GM12864 (cell line): ENCODE data around the gene POLA2.
"Not testable (repeated sequence)": the region's sequence is repeated elsewhere in the genome, so short reads cannot be mapped to it uniquely, and the experiment has no call there.

Source experiments
- DNase-seq: peaks from one replicate; pipeline ENCODE4 v3.0.0-alpha.2; 2011; ENCODE audit warnings: low read depth
- H3K4me3 ChIP-seq: 2 replicates; pipeline ENCODE4 v1.5.1; 2011; ENCODE audit warnings: mild to moderate bottlenecking, low read depth, low read length, control low read depth
- TF ChIP-seq, protein P1 (sequence below): IDR thresholded peaks from 2 replicates; pipeline ENCODE4 v1.5.1; 2011; ENCODE audit warnings: low read depth, mild to moderate bottlenecking, moderate library complexity, low read length, control low read depth, inconsistent platforms; ENCODE audit errors: missing control alignments

POLA2 gene

DNA sequence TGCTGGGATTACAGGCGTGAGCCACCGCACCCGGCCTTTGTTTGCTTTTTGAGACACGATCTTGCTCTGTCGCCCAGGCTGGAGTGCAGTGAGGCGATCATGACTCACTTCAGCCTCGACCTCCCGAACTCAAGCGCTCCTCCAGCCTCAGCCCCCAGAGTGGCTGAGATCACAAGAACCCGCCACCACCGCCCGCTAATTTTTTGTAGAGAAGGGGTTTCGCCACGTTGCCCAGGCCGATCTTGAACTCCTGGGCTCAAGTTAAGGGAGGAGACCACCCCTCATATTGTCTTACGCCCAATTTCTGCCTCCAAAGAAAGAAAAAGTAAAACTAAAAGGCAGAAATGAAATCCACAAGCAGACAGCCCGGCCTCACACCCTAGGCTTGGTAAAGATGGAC lies 1.5 kb upstream of the POLA2 start:
- no peak for DNase-seq
- TF ChIP-seq, protein P1, sequence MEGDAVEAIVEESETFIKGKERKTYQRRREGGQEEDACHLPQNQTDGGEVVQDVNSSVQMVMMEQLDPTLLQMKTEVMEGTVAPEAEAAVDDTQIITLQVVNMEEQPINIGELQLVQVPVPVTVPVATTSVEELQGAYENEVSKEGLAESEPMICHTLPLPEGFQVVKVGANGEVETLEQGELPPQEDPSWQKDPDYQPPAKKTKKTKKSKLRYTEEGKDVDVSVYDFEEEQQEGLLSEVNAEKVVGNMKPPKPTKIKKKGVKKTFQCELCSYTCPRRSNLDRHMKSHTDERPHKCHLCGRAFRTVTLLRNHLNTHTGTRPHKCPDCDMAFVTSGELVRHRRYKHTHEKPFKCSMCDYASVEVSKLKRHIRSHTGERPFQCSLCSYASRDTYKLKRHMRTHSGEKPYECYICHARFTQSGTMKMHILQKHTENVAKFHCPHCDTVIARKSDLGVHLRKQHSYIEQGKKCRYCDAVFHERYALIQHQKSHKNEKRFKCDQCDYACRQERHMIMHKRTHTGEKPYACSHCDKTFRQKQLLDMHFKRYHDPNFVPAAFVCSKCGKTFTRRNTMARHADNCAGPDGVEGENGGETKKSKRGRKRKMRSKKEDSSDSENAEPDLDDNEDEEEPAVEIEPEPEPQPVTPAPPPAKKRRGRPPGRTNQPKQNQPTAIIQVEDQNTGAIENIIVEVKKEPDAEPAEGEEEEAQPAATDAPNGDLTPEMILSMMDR: no peak

DNA sequence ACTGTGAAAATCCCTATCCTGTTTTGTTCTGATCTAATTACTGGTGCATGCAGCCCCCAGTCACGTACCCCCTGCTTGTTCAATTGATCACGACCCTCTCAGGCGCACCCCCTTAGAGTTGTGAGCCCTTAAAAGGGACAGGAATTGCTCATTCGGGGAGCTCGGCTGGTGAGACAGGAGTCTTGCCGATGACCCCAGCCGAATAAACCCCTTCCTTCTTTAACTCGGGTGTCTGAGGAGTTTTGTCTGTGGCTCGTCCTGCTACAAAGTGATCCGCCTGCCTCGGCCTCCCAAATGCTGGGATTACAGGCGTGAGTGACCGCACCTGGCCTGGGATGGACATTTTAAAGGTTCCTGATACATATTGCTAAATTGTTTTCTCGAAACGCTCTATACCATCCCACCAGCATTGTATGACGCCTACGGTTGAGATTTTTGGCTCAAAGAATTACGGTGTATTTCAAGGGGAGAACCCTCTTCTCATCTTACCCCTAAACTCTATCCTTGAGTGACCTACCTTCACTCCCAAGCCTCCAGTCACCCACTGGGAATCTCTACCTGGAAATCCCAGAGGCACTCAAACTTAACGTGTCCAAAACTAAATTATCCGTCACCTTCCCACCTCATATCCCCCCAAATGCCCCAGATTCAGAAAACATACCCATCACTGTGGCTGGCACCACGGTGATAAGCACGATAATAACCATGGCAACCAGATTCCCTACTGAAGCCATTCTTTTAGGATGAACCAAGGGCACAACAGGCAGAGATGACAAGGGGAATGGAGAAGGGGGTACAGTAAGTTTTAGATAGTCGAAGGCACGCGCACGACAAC lies 789 bp upstream of the POLA2 start:
- no peak for DNase-seq
- H3K4me3 ChIP-seq: peak overlapping the region; percentile 86
- TF ChIP-seq, protein P1: no peak

More for the DNA sequence above, 1.5 kb upstream of the POLA2 start:
- no peak overlapping the region for H3K4me3 ChIP-seq

DNA sequence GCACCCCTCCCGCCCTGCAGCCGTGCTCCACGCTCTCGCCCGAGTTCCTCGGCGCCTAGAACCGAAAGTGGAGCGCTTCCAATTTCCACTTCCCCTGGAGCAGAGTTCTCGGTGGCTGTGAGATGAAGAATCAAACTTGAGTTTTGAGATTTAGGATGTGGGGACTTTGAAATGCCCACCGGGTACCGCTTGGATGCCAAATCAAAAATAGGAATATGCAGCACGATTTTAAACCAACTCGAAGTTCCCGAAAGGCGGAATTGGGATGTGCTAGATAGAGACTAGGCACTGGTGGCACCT lies 569 bp downstream of the POLA2 start:
- no peak for DNase-seq
- peak overlapping the region; percentile 86 for H3K4me3 ChIP-seq
- TF ChIP-seq, protein P1: no peak

DNA sequence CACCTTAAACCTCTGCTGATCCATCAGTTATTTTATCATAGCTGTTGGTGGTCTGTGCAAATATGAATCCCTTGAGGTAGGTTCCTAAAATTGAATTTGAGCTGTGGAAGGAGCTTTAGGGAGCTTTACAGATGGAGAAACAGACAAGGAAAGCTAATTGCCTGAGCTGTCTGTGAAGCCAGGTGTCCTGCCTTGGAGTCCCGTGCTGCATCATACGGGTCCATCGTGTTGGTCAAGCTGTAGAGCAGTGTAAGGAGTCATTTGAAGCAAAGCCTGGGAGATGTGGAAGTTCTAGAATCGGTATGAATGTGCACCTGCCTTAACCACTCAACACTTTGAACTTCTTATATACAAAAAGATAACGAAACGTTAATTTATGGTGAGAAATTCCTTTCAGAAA lies 1.0 kb downstream of the POLA2 start:
- TF ChIP-seq, protein P1: no peak
- no peak for DNase-seq
- peak overlapping the region; percentile 86 for H3K4me3 ChIP-seq

DNA sequence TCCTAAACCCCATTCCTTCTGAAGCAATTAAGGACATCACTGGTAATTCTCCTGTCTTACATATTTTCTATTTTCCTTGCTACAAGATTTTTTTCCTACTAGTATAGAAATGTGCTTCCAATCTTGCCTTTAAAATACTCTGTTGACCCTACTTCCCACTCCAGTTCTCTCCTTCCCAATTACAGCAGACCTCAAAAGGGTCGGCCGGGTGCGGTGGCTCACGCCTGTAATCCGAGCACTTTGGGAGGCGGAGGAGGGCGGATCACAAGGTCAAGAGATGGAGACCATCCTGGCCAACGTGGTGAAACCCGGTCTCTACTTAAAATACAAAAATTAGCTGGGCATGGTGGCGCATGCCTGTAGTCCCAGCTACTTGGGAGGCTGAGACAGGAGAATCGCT lies 3.0 kb downstream of the POLA2 start:
- not testable (repeated sequence) for DNase-seq, H3K4me3 ChIP-seq

DNA sequence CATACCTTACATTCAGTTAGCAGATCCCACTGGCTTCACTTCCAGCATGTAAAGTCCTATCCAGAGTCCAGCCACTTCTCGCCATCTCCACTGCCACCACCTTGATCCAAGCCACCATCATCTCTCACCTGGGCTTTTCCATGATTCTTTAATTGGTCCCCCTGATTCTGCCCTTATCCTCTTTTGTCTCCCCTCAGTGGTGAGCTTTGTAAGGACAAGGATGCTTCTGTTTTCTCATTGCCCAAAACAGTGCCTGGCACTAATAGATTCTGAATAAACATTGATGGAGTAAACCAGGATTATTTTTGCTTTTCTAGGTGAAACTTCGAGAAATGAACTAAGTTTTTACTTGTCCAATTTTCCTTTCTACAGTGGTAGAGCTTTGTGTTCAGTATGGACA lies 4.4 kb downstream of the POLA2 start:
- H3K4me3 ChIP-seq: no peak overlapping the region
- DNase-seq: no peak
- TF ChIP-seq, protein P1: no peak

DNA sequence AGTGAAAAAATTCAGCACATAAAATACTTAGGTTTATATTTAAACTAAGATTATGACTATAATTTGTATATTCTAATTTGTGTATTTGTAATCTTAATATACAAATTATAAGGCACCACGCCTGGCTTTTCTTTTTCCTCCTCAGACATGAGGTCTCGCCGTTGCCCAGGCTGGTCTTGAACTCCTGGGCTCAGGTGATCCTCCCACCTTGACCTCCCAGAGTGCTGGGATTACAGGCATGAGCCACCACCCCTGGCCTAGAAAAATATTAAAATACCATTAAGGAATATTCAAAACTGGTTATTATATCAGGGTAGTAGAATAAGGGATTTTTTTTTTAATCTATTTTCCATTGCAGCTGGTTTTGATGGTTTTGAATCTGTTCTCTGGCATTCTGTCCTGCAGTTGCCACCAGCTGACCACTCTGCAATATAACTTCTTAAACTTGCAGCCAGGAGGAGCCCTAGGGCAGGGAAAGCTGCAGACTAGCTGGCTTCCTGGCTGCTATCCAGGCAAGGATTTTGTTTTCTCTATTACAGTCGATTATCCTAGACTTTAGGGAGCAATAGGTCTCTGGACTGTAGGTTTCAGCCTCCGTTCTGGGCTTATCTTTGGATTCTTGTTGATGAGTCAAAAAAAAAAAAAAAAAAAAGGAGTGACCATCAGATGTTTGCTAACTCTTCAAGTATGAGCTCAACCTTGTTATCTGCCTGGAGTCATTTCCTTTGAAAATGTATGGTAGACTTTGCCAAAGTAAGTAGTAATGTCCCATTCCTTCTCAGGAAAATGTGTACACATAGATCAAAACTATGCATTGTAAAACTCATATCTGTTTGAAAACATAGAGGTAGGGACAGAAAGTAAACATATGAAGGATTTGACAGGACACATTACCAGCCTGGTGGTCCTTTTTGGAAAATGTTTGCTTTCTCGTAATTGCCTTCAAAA lies 13.2 kb downstream of the POLA2 start:
- TF ChIP-seq, protein P1: peak; percentile 62
- no peak overlapping the region for H3K4me3 ChIP-seq
- DNase-seq: no peak
